Dermis blood vessel endothelial cell (primary cell): ENCODE measurements around the gene GPR162. TPM values are rescaled to one million over a fixed set of nuclear protein-coding genes. Genes with fewer than 3 reads are reported as not detected.

ENCODE experiments used
- DNase-seq: peaks from one replicate; pipeline ENCODE4 v3.0.0; 2010
- total RNA-seq: library from RNA; depleted of rRNA; stranded (reverse); fragments of >200 nt; gene quantifications from 2 replicates; pipeline ENCODE4 v1.2.3, GENCODE V29; 2014

The GPR162 gene, protein sequence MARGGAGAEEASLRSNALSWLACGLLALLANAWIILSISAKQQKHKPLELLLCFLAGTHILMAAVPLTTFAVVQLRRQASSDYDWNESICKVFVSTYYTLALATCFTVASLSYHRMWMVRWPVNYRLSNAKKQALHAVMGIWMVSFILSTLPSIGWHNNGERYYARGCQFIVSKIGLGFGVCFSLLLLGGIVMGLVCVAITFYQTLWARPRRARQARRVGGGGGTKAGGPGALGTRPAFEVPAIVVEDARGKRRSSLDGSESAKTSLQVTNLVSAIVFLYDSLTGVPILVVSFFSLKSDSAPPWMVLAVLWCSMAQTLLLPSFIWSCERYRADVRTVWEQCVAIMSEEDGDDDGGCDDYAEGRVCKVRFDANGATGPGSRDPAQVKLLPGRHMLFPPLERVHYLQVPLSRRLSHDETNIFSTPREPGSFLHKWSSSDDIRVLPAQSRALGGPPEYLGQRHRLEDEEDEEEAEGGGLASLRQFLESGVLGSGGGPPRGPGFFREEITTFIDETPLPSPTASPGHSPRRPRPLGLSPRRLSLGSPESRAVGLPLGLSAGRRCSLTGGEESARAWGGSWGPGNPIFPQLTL
- total RNA-seq: 0.93 and 1.9 TPM in 2 replicates

- DNase-seq: peak; percentile 35
Measured at GRCh38 chr12:6821591-6822425, at the start of gene GPR162. TSS of gene GPR162 (plus strand) at chr12:6821821. CDS start at chr12:6823899, 2,078 bp downstream.

DNA sequence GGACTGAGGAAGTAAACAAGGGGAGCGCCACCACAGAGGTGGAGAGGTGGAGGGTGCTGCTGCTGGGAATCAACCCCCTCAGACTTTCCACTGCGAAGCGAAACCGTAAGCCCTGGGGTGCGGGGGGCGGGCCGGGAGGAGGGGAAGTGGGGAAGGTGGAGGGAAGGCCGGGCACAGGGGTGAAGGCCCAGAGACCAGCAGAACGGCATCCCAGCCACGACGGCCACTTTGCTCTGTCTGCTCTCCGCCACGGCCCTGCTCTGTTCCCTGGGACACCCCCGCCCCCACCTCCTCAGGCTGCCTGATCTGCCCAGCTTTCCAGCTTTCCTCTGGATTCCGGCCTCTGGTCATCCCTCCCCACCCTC is 49.3 kb upstream of the GPR162 start, which contains the start of gene LAG3:
TSS of gene LAG3 (plus strand) at position 190 of the 365 bp plus-strand sequence. CDS start 333 bp downstream, outside the sequence.
- DNase-seq: no peak

GRCh38 chr12:6772726-6773589 is 48.7 kb upstream of the GPR162 start:
- DNase-seq: no peak

GRCh38 chr12:6773590-6774351 is 47.9 kb upstream of the GPR162 start:
- no peak for DNase-seq

DNA sequence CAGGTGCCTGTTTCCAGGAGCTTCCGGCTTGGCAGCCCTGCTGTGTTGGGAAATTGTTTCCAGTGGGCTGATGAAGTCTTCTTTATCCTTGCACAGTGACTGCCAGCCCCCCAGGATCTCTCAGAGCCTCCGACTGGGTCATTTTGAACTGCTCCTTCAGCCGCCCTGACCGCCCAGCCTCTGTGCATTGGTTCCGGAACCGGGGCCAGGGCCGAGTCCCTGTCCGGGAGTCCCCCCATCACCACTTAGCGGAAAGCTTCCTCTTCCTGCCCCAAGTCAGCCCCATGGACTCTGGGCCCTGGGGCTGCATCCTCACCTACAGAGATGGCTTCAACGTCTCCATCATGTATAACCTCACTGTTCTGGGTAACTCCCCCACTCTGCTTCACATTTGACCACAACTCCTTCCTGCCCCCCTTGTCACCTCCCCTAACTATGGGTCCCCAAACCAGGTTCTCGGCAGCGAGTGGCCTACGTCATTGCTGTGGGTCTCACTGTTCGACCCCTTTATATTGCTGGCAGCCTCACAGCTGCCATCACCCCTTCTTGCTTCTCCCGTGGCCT is 47.0 kb upstream of the GPR162 start:
- no peak for DNase-seq

DNA sequence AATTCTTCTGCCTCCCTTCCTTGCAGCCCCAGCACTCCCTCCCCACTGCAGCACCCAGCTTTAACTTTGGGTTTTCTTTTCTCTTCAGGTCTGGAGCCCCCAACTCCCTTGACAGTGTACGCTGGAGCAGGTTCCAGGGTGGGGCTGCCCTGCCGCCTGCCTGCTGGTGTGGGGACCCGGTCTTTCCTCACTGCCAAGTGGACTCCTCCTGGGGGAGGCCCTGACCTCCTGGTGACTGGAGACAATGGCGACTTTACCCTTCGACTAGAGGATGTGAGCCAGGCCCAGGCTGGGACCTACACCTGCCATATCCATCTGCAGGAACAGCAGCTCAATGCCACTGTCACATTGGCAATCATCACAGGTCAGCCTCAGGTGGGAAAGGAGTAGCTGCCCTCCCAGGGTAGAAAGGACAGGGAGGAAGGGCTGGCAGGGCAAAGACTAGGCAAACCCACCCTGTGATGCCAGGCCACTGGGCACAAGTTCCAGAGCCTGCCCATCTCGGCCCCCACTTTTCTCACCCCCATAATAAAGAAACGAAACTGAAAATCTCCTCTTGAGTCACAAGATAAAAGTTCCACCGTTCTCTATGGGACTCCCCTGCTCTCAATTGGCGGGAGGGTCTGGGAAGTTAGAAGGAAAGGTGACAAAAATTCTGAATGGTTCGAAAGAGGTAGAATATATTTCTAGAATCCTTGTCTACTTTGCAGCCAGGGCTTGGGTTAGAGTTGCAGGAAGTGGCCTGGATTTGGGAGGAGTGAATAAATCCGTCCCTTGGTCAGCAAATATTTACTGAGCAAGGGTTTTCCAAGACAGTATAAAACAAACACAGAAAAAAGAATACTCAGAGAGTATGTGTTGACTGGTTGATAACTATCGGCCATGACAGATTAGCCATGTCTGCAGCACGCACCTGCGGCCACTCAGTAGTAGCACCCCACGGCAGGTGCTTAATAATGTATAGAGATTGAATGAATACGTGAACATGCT is 46.1 kb upstream of the GPR162 start:
- no peak for DNase-seq

DNA sequence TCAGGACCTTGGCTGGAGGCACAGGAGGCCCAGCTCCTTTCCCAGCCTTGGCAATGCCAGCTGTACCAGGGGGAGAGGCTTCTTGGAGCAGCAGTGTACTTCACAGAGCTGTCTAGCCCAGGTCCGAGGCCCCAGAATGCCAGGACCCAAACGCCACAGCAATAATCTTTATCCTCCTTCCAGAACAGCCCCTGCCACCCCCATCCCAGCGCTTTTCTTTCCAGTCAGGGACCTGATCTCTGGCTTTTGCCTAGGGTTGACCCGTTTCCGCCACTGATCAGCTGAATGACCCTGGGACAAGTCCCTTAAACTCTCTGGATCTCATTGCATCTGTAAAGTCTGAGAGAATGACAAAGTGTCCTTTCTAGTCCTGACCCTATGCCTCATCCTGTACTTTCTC is 44.2 kb upstream of the GPR162 start:
- no peak for DNase-seq

- DNase-seq: peak; percentile 21
Measured at GRCh38 chr12:6778217-6778573, 43.4 kb upstream of the GPR162 start.

DNA sequence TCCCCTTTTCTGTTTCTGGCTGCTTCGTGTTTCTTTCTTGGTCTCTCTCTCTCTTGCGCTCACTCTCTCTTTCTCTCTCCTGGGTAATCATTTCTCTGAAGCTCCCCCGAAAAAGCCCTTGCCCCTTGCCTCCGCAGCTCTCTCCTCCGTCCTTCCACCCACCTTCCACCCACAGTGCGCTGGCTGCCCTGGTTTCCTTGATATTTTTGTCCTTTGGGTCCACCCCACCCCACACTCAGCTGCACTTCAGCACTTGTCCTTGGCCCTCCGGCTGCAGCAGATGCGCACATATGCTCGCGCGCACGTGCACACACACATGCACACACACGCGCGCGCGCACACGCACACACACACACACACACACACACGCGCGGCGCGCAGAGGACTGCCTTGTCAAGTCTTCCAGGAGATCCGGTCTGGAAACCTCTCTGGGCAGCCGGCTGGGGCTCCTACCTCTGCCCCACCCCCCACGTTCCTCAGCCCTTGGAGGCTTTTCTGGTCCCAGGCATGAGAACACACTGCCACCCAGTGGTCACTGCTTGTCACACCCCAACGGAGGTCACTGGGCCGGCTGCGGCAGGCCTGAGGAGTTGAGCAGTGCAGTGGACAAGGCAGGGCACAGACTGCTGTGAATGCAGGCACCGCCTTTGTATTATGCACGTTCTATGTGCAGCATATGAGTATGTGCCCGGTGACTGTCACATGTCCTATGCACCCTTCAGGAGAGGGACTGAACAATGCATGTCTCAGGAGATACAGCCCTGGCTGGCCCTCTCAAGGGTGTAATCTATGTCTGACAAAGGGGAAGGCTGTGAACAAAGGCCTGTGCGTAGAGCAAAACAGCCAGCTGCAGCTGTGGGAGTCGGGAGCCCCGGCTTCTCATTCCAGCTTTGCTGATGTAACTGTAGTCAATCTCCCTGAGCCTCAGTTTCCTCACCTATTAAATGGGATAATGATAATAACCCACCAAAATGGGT is 42.8 kb upstream of the GPR162 start:
- peak; percentile 97 for DNase-seq

DNA sequence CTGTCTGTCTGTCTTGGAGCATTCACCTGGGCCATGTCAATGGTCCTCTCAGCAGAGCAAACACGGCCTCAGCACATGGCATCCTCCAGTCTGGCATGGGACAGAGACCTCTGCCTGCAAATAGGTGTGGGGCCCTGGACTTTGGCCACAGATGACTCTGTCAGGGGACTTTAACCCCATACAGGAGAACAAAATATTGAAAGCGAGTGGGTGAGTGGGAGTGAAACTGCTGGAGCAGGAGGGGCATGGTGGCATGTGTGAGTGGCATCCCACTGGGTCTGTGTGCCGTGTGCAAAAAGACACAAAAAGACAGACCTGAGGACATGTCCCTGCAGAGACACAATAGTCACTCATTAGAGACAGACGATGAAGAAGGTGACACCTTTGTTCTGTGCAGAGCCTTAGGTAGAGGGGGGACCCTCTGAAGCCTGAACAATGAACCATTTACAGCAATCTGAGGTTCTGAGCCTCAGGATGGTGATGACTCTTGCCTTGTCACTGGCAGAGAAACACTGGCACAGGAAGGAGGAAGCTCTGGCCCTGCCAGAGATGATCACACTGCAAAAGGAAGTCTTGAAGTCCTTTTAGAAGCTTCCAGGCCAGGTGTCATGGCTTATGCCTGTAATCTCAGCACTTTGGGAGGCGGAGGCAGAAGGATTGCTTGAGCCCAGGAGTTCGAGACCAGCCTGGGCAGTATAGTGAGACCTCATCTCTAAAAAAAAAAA is 41.8 kb upstream of the GPR162 start:
- no peak for DNase-seq

DNA sequence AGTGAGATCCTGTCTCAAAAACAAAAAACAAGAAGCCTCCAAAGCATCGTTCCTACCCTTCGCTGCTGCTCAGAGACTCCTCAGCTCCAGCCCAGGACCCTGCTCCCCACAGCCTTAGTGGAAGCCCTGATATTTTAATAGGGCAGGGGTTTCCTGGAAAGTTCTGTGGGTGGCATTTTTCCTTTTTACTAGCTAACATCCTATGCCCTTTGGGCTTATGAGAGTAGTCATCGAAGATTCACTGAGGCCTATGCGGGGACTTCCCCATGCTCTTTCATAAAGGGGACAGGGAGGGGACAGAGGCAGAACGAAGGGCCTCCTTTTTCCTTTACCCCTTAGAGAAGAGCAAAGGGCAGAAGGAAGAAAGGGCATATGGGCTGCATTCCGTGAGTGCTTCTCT is 41.0 kb upstream of the GPR162 start:
- DNase-seq: no peak

GRCh38 chr12:6782119-6782518 is 39.5 kb upstream of the GPR162 start:
- no peak for DNase-seq

DNA sequence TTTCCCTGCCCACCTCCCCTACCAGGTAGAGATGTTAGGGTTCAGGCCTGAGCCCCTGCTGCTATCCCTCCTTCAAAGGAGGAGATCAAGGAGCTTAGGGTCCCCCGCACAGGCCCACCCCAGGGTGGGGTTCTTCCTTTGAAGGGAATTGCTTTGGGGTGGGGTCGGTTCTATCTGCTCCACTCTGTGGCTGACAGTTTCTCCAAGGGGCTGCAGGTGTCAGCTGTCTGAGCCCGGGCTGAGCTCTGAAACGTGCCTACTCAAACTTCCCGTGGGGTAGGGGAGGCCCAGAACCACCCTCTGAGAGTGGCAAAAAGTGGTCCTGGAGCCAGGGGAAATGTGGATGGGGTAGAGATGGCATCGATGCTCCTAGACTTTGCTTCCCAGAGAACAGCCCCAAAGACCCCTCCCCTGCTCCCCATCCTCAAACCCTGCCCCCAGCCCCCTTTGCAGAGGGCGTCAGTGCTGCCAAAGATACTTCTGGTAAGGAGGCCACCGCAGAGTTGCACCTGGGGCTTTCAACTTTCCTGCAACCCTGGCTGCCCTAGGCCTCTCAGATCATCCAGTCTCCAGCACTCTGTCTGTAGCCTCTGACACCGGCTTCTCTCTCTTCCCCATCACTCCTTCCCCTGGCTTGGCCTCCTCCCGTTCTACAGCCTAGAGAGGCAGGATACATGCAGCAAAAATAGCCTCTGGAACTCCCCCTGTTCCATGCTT is 38.6 kb upstream of the GPR162 start:
- no peak for DNase-seq

DNA sequence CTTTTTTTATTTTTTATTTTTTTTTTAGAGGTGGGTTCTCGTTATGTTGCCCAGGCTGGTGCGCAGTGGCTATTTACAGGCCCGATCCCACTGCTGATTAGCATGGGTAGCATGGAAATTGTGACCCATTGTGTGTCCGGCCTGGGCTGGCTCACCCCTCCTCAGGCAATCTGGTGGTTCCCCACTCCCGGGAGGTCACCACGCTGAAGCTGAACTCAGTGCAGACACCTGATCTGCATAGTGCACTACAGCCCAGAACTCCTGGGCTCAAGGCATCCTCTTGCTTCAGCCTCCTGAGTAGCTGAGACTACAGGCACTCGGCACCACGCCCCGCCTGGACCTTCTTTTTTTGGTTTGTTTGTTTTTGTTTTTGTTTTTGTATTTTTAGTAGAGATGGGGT is 37.8 kb upstream of the GPR162 start:
- no peak for DNase-seq

DNA sequence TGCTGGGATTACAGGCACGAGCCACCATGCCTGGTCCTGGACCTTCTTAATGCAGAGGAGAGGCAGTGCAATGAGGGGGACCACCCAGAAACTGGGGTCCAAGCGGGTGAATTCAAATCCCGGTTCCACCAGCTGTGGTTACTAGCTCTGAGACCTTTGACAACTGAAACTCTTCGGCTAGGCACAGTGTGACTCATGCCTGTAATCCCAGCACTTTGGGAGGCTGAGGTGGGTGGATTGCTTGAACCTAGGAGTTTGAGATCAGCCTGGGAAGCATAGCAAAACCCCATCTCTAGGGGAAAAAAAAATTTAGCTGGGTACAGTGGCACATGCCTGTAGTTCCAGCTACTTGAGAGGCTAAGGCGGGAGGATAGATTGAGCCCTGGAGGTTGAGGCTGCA is 37.3 kb upstream of the GPR162 start:
- no peak for DNase-seq

DNA sequence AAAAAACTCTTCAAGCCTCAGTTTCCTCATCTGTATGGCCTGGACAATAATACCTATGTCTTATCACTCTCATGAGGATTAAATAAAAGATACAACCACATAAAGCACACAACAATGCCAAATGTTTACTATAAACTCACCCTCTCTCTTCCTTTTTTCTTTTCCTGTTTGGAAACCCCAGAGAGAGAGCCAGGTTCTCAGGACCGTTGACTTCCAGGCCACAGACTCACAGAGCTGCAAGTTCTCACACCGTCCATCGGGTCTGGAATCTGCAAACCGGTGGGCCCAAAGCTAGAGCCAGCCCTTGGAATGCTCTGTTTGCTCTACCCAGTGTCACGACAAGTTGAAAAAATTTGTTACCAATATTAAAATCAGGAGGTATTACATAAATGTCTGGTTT is 36.9 kb upstream of the GPR162 start:
- no peak for DNase-seq

- DNase-seq: no peak
Measured at GRCh38 chr12:6786416-6787094, 35.1 kb upstream of the GPR162 start.
